Measurements from ENCODE around the gene PPP1R15A.

GRCh38 chr19:48867746-48868113 is 4.5 kb upstream of the PPP1R15A start:
- TF ChIP-seq, protein P1, sequence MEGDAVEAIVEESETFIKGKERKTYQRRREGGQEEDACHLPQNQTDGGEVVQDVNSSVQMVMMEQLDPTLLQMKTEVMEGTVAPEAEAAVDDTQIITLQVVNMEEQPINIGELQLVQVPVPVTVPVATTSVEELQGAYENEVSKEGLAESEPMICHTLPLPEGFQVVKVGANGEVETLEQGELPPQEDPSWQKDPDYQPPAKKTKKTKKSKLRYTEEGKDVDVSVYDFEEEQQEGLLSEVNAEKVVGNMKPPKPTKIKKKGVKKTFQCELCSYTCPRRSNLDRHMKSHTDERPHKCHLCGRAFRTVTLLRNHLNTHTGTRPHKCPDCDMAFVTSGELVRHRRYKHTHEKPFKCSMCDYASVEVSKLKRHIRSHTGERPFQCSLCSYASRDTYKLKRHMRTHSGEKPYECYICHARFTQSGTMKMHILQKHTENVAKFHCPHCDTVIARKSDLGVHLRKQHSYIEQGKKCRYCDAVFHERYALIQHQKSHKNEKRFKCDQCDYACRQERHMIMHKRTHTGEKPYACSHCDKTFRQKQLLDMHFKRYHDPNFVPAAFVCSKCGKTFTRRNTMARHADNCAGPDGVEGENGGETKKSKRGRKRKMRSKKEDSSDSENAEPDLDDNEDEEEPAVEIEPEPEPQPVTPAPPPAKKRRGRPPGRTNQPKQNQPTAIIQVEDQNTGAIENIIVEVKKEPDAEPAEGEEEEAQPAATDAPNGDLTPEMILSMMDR (IDR thresholded peaks at IDR 0.05), result no peak
- TF ChIP-seq ZFX (IDR thresholded peaks at IDR 0.05; ENCODE audit: borderline replicate concordance), result no peak
